GM23248 (cell line): ENCODE data around the gene CDC14B. TPM values are rescaled to one million over a fixed set of nuclear protein-coding genes. Genes with fewer than 3 reads are reported as not detected.
"Not testable (repeated sequence)": the region's sequence is repeated elsewhere in the genome, so short reads cannot be mapped to it uniquely, and the experiment has no call there.

Source experiments
- DNase-seq: peaks from one replicate; pipeline ENCODE4 v3.0.0-alpha.2; 2015
- H2AFZ ChIP-seq: fragments of 200-600 bp; sonication (generic); 2 replicates; pipeline ENCODE4 v1.6.1; 2016; ENCODE audit warnings: antibody characterized with exemption
- H3F3A ChIP-seq: fragments of 200-600 bp; sonication (generic); 2 replicates; pipeline ENCODE4 v1.6.1; 2016; ENCODE audit warnings: mild to moderate bottlenecking, antibody characterized with exemption, mixed run types; ENCODE audit not compliant: insufficient read depth
- H3K27ac ChIP-seq: fragments of 200-600 bp; sonication (generic); 2 replicates; pipeline ENCODE4 v1.5.1; 2016; ENCODE audit warnings: mild to moderate bottlenecking
- H3K27me3 ChIP-seq: fragments of 200-600 bp; sonication (generic); replicated peaks from 2 replicates; pipeline ENCODE4 v1.6.1; 2016; ENCODE audit warnings: mild to moderate bottlenecking; ENCODE audit not compliant: insufficient read depth
- H3K36me3 ChIP-seq: fragments of 200-600 bp; sonication (generic); 2 replicates; pipeline ENCODE4 v1.6.1; 2016; ENCODE audit warnings: low read depth, mild to moderate bottlenecking
- H3K4me1 ChIP-seq: fragments of 200-600 bp; sonication (generic); 2 replicates; pipeline ENCODE4 v1.6.1; 2016; ENCODE audit warnings: mild to moderate bottlenecking; ENCODE audit not compliant: insufficient read depth
- H3K4me2 ChIP-seq: fragments of 200-600 bp; sonication (generic); one replicate; pipeline ENCODE4 v1.6.1; 2016; ENCODE audit warnings: mild to moderate bottlenecking; ENCODE audit not compliant: unreplicated experiment
- H3K4me3 ChIP-seq: fragments of 200-600 bp; sonication (generic); 2 replicates; pipeline ENCODE4 v1.5.1; 2016; ENCODE audit warnings: mild to moderate bottlenecking
- H3K79me2 ChIP-seq: fragments of 200-600 bp; sonication (generic); 2 replicates; pipeline ENCODE4 v1.6.1; 2016; ENCODE audit warnings: mild to moderate bottlenecking; ENCODE audit not compliant: insufficient read depth
- H3K9ac ChIP-seq: fragments of 200-600 bp; sonication (generic); 2 replicates; pipeline ENCODE4 v1.6.1; 2016; ENCODE audit warnings: mild to moderate bottlenecking
- H3K9me2 ChIP-seq: fragments of 200-600 bp; sonication (generic); 2 replicates; pipeline ENCODE4 v1.6.1; 2016; ENCODE audit warnings: mixed run types, mild to moderate bottlenecking, moderate library complexity; ENCODE audit not compliant: insufficient read depth
- H3K9me3 ChIP-seq: fragments of 200-600 bp; sonication (generic); one replicate; pipeline ENCODE4 v1.6.1; 2017; ENCODE audit warnings: low read depth
- H4K20me1 ChIP-seq: fragments of 200-600 bp; sonication (generic); 2 replicates; pipeline ENCODE4 v1.6.0; 2016; ENCODE audit not compliant: insufficient read depth
- EZH2 ChIP-seq: fragments of 200-600 bp; sonication (generic); IDR thresholded peaks from 2 replicates; pipeline ENCODE4 v1.6.1; 2018; ENCODE audit warnings: antibody characterized with exemption, mild to moderate bottlenecking; ENCODE audit not compliant: insufficient read depth, poor library complexity, severe bottlenecking
- EZH2phosphoT487 ChIP-seq: fragments of 200-600 bp; sonication (generic); IDR thresholded peaks from 2 replicates; pipeline ENCODE4 v1.6.1; 2018; ENCODE audit warnings: antibody characterized with exemption, moderate library complexity, mild to moderate bottlenecking, low read depth; ENCODE audit not compliant: insufficient read depth
- WGBS, 2 experiments: methylation state at CpG; one replicate each; pipeline ENCODE4 v1.1.6; 2015 to 2017; ENCODE audit warnings: low lambda C conversion rate in 2 of 2, low coverage in 1 of 2; ENCODE audit errors: missing lambda C conversion rate in 2 of 2; 5-methylcytosine and 5-hydroxymethylcytosine counted together
- in situ Hi-C: fragments of 300-500 bp; cut with MboI; formaldehyde crosslinking; loops from 2 replicates; pipeline ENCODE4 v1.15.0; 2020
- polyA plus RNA-seq: library from polyadenylated mRNA; unstranded; fragments of >200 nt; fragmentation: Nextera tagmentation; extraction: Ambion mirVana; gene quantifications from 2 replicates; pipeline ENCODE4 v1.2.1, GENCODE V29; 2016
- total RNA-seq: library from RNA; depleted of rRNA; stranded (reverse); fragments of >200 nt; shearing (Covaris generic); gene quantifications from 2 replicates; pipeline ENCODE4 v1.2.3, GENCODE V29; 2014

CDC14B gene
- total and polyA plus RNA-seq, 2 experiments from 2014 or later = 8.1 to 17.2 TPM

GRCh38 chr9:96550659-96551058 lies 69.0 kb downstream of the CDC14B start:
- no peak for TF ChIP-seq EZH2
- TF ChIP-seq EZH2phosphoT487 = no peak
- WGBS, 2 experiments = 81 to 90% methylated on average over 4 of the region's 4 CpGs
- Histone ChIP-seq H4K20me1 (no peaks in the 10 kb centered on the region), H3F3A (peaks cover 36% of the 10 kb centered on the region), H3K4me1 (peaks cover 38% of the 10 kb centered on the region), H3K4me3 (no peak overlapping the region), H3K27me3 (no peaks in the 10 kb centered on the region), H3K9ac (no peak overlapping the region), H2AFZ (no peak overlapping the region), H3K27ac (no peak overlapping the region), H3K36me3 (no peaks in the 10 kb centered on the region), H3K9me3 (no peaks in the 10 kb centered on the region), H3K79me2 (no peaks in the 10 kb centered on the region), H3K4me2 (no peak overlapping the region), H3K9me2 (no peaks in the 10 kb centered on the region)
- in situ Hi-C loops = no loop called here
- DNase-seq = peak; percentile 11

DNA sequence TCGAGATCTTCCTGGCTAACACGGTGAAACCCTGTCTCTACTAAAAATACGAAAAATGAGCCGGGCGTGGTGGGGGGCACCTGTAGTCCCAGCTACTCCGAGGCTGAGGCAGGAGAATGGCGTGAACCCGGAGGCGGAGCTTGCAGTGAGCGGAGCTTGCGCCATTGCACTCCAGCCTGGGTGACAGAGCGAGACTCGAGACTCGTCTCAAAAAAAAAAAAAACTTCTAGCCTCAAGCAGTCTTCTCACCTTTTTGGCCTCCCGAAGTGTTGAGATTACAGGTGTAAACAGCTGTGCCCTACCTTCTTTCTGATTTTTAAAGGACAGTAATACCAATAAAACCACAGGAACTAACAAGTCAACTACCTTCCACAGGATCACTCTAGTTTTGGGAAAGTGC lies 76.5 kb downstream of the CDC14B start:
- H2AFZ ChIP-seq, DNase-seq, H3K9me2 ChIP-seq, H3K79me2 ChIP-seq, H4K20me1 ChIP-seq, H3K4me3 ChIP-seq, H3K27ac ChIP-seq, H3K9me3 ChIP-seq, H3K4me2 ChIP-seq, in situ Hi-C loops, H3K27me3 ChIP-seq, H3K9ac ChIP-seq, H3K36me3 ChIP-seq, H3K4me1 ChIP-seq, H3F3A ChIP-seq: not testable (repeated sequence)
- WGBS, 2 experiments = 94 to 95% methylated on average over 14 to 15 of the region's 15 CpGs

DNA sequence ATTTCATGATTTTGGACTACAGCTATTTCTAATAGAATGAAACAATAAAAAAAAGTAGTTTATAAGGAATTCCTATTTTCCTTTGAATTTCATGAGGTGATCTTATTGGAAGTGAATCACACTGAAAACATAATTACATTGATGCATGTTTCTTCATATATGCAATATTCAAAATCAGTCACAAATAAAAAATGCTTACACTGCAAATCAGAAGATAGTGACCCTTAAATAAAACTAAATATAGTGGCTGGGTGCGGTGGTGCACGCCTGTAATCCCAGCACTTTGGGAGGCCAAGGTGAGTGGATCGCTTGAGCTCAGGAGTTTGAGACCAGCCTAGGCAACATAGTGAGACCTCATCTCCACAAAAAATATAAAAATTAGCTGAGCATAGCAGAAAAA lies 79.5 kb downstream of the CDC14B start:
- Histone ChIP-seq H3K4me2 (no peak overlapping the region), H3K27ac (no peak overlapping the region), H3F3A (no peaks in the 10 kb centered on the region), H3K9me2 (no peaks in the 10 kb centered on the region), H3K4me1 (no peaks in the 10 kb centered on the region), H2AFZ (no peak overlapping the region), H3K79me2 (no peaks in the 10 kb centered on the region), H3K9me3 (no peaks in the 10 kb centered on the region), H3K9ac (no peak overlapping the region), H3K36me3 (peaks cover 8% of the 10 kb centered on the region; the same call in 1 of the 2 replicates), H3K4me3 (no peak overlapping the region), H3K27me3 (no peaks in the 10 kb centered on the region), H4K20me1 (no peaks in the 10 kb centered on the region)
- 86 to 99% methylated on average over 3 of the region's 3 CpGs for WGBS, 2 experiments
- no peak for TF ChIP-seq EZH2
- TF ChIP-seq EZH2phosphoT487 = no peak
- DNase-seq = no peak
- in situ Hi-C loops = no loop called here

DNA sequence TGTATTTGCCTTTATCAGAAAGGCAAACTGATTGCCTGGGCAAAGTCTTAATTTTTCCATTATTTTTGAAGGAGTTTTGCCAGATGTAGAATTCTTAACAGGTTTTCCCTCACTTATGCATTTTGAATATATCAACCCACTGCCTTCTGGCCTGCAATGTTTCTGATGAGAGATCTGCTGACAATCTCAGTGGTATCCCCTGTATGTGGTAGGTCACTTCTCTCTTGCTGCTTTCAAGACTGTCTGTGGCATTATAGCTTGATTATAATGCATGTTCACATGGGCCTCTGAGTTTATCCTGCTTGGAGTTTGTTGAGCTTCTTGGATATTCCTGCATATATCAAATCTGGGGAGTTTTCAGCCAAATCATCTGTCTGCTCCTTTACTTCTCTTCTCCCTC lies 87.5 kb downstream of the CDC14B start:
- Histone ChIP-seq H3K27ac (no peak overlapping the region), H4K20me1 (no peaks in the 10 kb centered on the region), H3K9ac (no peak overlapping the region), H3K79me2 (no peaks in the 10 kb centered on the region), H3K4me3 (no peak overlapping the region), H3K4me2 (no peak overlapping the region), H3K9me2 (no peaks in the 10 kb centered on the region), H3F3A (no peaks in the 10 kb centered on the region), H3K27me3 (no peaks in the 10 kb centered on the region), H3K9me3 (no peaks in the 10 kb centered on the region), H2AFZ (no peak overlapping the region), H3K36me3 (peaks cover 19% of the 10 kb centered on the region), H3K4me1 (no peaks in the 10 kb centered on the region)
- TF ChIP-seq EZH2 (no peak), EZH2phosphoT487 (no peak)
- no peak for DNase-seq
- in situ Hi-C loops = no loop called here

DNA sequence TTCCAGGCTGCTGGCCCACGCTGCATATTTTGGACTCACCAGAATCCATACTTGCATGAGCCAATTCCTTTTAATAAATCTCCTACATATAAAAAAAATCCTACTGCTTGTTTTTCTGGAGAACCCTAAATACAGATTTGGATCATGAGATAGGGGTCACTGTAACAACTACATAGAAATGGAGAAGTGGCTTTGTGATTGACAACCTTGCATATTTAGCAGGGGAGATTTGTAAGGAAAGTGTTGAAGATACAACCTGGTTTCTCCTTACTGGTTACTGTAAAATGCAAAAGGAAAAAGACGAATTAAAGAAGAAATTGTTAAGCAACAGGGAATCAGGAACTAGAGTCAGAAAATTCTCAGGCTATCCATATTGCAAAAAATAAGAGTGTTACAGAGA lies 94.9 kb downstream of the CDC14B start:
- 73 to 78% methylated on average over 2 of the region's 2 CpGs for WGBS, 2 experiments

More for the DNA sequence above, 94.9 kb downstream of the CDC14B start:
- H3K27me3 ChIP-seq = no peaks in the 10 kb centered on the region
- H3K9me3 ChIP-seq = no peaks in the 10 kb centered on the region
- no peaks in the 10 kb centered on the region; the same call in 1 of the 2 replicates for H3K36me3 ChIP-seq
- in situ Hi-C loops = no loop called here
- H3K27ac ChIP-seq = no peak overlapping the region
- H4K20me1 ChIP-seq = no peaks in the 10 kb centered on the region
- DNase-seq = no peak
- H3K79me2 ChIP-seq = no peaks in the 10 kb centered on the region
- H3K4me1 ChIP-seq = 0 out of 2 replicates have a peak, but pooled peaks cover 5% of the 10 kb centered on the region
- TF ChIP-seq EZH2phosphoT487 (no peak), EZH2 (no peak)
- no peak overlapping the region for H3K9ac ChIP-seq
- no peak overlapping the region for H3K4me2 ChIP-seq
- H3F3A ChIP-seq = no peaks in the 10 kb centered on the region; the same call in 1 of the 2 replicates
- no peak overlapping the region for H3K4me3 ChIP-seq
- no peak overlapping the region for H2AFZ ChIP-seq
- H3K9me2 ChIP-seq = peaks cover 3% of the 10 kb centered on the region; the same call in 1 of the 2 replicates
